Neural cell (in vitro differentiated cells): ENCODE measurements around the gene LFNG.

Experiments used
- CTCF ChIP-seq: fragments of 450-650 bp; IDR thresholded peaks from 2 replicates; pipeline ENCODE4 v1.5.1; 2014; ENCODE audit warnings: antibody characterized with exemption, mild to moderate bottlenecking, moderate library complexity; ENCODE audit not compliant: poor library complexity, severe bottlenecking
- TF ChIP-seq, protein P1 (sequence below): IDR thresholded peaks from 2 replicates; pipeline ENCODE4 v1.6.1; 2012; ENCODE audit warnings: borderline replicate concordance

DNA sequence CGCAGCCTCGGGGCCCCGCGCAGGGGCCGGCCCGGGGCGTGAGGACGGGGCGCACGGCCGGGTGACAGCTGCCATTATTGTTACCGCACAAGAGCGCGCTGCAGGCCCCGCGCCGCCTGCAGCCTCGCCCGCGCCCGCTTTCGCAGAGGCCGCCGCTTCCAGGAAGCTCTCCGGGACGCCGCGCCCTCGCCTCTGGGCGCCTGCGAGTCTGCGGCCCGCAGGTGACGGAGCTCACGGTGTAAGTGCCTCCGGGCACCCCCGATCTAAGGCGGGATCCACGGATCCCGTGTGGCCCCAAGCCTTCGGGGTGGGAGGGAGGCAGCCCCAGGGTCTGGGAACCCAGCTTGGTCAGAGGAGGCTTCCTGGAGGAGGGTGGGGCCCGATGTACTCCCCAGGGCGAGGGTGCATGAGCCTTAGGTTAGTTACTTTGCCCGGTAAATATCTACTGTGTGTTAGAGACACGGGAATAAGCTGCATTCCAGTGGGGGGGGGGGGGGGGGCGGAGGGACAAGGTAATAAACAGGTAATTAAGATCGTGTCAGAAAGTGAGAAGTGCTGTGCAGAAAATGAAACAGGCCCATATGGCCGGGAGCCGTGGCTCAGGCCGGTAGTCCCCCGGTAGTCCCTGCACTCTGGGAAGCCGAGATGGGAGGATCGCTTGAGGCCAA is 39.8 kb downstream of the LFNG start:
- TF ChIP-seq, protein P1, sequence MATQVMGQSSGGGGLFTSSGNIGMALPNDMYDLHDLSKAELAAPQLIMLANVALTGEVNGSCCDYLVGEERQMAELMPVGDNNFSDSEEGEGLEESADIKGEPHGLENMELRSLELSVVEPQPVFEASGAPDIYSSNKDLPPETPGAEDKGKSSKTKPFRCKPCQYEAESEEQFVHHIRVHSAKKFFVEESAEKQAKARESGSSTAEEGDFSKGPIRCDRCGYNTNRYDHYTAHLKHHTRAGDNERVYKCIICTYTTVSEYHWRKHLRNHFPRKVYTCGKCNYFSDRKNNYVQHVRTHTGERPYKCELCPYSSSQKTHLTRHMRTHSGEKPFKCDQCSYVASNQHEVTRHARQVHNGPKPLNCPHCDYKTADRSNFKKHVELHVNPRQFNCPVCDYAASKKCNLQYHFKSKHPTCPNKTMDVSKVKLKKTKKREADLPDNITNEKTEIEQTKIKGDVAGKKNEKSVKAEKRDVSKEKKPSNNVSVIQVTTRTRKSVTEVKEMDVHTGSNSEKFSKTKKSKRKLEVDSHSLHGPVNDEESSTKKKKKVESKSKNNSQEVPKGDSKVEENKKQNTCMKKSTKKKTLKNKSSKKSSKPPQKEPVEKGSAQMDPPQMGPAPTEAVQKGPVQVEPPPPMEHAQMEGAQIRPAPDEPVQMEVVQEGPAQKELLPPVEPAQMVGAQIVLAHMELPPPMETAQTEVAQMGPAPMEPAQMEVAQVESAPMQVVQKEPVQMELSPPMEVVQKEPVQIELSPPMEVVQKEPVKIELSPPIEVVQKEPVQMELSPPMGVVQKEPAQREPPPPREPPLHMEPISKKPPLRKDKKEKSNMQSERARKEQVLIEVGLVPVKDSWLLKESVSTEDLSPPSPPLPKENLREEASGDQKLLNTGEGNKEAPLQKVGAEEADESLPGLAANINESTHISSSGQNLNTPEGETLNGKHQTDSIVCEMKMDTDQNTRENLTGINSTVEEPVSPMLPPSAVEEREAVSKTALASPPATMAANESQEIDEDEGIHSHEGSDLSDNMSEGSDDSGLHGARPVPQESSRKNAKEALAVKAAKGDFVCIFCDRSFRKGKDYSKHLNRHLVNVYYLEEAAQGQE, result no peak
- TF ChIP-seq CTCF, result no peak
